Ovary (tissue), 3 donors: ENCODE measurements around the gene SOX6.

Experiments used
- EP300 ChIP-seq: sonication (generic); formaldehyde crosslinking; IDR thresholded peaks from one replicate; pipeline ENCODE4 v1.6.1; 2017; ENCODE audit warnings: antibody characterized with exemption
- POLR2A ChIP-seq: fragments of 450-650 bp; IDR thresholded peaks from one replicate; pipeline ENCODE4 v1.6.1; 2017; ENCODE audit warnings: antibody characterized with exemption, mild to moderate bottlenecking, moderate library complexity
- TF ChIP-seq, protein P1 (sequence below), 3 donors: fragments of 450-650 bp in 2 of 3; fragments of 200-600 bp in 1 of 3; IDR thresholded peaks; one replicate each; pipeline versions ENCODE4 v1.5.1 to v1.8.0; 2016 to 2022; ENCODE audit warnings: antibody characterized with exemption in 3 of 3, mild to moderate bottlenecking in 1 of 3
- donor health status: DM: no; HTN: no; CAD: no.

DNA sequence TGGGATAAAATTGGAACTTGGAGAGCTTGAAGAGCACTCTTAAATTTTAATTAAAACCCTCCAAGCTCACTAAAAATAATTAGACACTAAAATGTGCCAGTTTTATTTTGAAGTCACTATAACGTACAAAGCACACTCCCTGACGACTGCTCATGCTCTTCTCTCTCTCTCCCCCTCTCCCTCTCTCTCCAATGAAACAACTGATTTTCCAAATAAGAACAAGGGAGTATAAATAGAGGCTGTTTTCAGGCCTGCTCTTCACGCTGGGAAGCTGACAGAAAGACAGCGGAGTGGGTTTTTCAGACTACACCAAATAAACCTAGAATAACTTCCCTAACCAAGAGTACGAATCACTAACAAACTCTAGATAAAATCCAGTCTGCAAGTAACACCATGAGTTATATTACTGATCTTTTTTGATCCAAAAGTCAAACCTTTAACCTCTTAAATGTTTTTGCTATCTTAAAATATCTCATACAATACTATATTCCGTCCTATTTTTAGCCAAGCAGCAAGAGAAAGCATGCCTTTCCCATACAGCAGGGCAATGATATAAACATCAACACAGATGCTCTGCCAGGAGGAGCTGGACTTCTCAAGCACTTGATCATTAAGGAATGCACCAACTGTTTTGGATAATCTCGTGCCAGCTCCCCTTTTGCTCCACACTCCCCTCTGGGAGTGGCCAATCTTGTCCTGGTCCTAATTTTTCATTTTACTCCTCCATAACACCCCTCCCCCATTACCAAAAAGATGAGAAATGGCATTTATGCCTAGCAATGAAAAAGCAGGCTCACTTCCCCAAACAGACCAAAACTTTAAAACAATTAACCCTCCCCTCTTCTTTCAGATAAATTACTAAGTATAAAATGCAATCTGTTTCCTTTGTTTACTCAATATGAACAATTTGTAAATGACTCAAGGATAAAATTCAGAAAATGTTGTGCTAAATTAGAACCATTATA is 116.9 kb downstream of the SOX6 start:
- TF ChIP-seq, protein P1, sequence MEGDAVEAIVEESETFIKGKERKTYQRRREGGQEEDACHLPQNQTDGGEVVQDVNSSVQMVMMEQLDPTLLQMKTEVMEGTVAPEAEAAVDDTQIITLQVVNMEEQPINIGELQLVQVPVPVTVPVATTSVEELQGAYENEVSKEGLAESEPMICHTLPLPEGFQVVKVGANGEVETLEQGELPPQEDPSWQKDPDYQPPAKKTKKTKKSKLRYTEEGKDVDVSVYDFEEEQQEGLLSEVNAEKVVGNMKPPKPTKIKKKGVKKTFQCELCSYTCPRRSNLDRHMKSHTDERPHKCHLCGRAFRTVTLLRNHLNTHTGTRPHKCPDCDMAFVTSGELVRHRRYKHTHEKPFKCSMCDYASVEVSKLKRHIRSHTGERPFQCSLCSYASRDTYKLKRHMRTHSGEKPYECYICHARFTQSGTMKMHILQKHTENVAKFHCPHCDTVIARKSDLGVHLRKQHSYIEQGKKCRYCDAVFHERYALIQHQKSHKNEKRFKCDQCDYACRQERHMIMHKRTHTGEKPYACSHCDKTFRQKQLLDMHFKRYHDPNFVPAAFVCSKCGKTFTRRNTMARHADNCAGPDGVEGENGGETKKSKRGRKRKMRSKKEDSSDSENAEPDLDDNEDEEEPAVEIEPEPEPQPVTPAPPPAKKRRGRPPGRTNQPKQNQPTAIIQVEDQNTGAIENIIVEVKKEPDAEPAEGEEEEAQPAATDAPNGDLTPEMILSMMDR (IDR thresholded peaks at IDR 0.05), result no peak
- no peak for TF ChIP-seq EP300
- TF ChIP-seq POLR2A, result no peak
